Measurements from ENCODE around the gene CLCN4.

The CLCN4 gene

GRCh38 chrX:10156199-10157031, at the start of gene CLCN4:
Gene CLCN4 (plus strand): TSS chrX:10156975. CDS start chrX:10185033, 28,058 bp downstream.
- DNase-seq, result peak in 2 of 3 experiments; percentile 67 to 73

DNA sequence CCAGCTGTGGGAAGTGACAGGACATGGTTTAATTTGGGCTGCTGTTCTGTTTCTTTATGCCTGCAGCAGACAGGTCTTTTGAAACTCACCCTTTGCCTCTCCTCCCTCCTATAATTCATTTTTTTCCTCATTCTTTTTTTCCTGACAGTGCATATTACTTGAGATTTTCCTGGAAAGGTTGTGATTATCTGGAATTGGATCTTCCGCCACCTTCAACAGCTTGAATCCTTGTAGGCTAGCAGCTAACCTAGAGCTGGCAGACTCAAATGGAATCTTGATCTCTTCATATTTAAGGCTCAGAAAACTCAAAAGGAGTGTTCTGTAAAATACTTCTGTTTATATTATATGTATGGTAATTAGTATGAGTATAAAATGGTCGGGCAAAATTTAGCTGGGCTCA, 49.3 kb upstream of the CLCN4 start:
- peak in 1 of 3 experiments; percentile 56 for DNase-seq

GRCh38 chrX:10108288-10108687, 48.5 kb upstream of the CLCN4 start:
- DNase-seq, result peak in 1 of 3 experiments; percentile 75

DNA sequence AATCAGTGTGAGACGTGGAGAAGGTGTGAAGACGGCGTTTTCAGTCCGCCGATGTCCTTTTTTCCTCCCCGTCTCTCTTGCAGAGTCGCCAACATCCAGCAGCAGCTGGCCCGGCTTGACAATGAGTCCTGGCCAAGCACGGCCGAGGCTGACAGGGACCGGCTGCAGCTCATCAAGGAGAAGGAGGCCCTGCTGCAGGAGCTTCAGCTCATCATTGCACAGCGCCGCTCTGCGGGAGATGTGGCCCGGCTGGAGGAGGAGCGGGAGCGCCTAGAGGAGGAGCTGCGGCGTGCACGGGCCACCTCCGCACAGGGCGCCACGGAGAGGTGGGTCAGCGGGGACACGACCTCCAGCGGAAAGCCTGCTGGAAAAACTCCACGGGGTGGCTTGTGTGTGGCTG, 47.1 kb upstream of the CLCN4 start:
- DNase-seq, result no peak

DNA sequence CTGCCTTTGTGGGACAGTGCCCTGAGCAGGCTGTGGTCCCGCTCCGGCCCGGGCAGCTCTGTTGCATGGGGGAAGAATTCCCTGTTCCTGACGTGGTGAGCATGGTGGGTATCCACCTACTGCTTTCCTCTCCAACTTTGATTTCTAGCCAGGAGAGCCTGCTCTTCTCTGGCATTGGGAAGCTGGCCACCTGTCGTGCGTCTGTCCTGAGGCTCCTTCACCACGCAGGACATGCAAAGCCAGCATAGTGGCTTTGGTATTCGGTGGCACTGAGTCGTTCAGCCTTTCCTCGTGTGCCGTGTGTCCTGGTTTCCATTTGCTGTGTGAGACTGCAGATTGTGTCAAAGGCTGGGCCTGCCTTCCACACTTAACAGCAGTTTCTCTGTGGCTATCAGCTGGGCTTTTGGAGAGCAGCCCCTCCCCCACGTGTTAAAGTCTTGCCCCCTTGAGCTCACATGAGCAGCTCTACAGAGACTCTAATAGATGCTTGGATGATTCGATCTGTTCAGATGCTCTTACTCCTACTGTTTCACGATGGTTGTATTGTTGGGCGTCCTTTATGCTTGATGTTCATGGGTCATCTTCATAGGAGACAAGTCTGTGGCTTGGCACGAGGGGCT, 46.3 kb upstream of the CLCN4 start:
- DNase-seq, result no peak

DNA sequence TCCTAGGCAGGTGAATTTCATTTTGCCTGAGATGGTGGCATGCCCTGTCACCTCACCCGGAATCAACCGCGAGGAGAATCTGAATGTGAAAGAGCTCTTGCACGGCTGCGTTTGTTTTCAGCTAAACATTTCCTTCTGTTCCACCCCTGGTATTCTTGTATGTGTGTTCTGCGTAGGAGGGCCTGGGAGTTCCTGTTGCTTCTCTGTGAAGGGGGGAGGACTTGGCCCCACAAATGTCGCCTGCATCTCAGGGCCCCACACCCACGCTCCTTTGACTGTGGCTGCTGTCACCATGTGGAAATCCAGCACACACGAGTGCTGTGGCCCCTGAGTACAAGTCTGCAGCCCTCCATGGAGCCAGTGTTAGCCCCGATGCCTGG, 45.8 kb upstream of the CLCN4 start:
- no peak for DNase-seq

- DNase-seq, result no peak
Measured at GRCh38 chrX:10111364-10112148, 45.2 kb upstream of the CLCN4 start.

DNA sequence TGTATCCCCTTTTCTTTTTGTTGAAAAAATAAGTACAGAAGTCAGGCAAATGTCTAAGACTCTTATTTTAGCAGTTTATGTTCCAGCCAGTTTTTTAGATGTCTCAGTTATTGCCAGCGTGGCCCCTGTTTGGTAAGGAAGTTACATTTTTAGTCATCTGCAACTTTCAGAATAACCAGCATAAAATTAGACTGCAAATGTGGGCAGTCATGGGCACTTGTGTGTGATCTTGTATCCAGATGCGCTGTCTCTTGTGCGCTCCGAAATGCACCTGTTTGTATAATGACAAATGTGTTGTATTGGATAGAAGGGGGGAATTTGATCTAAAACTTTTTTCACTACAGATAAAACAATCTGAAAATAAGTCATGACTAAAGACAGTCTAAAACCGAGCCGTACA, 44.3 kb upstream of the CLCN4 start:
- DNase-seq, result no peak

GRCh38 chrX:10115082-10115481, 41.7 kb upstream of the CLCN4 start:
- DNase-seq, result no peak

DNA sequence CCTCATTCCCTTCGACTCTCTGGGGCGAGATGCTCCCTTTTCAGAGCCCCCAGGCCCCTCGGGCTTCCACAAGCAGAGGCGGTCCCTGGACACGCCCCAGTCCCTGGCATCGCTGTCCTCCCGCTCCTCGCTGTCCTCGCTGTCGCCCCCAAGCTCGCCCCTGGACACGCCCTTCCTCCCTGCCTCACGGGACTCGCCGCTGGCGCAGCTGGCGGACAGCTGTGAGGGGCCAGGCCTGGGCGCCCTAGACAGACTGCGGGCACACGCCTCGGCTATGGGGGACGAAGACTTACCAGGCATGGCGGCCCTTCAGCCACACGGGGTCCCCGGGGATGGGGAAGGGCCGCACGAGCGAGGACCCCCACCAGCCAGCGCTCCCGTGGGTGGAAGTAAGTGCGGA, 39.5 kb upstream of the CLCN4 start:
- DNase-seq, result no peak

GRCh38 chrX:10117864-10118377, 38.9 kb upstream of the CLCN4 start:
- DNase-seq, result no peak

- no peak for DNase-seq
Measured at GRCh38 chrX:10118530-10118929, 38.2 kb upstream of the CLCN4 start.

DNA sequence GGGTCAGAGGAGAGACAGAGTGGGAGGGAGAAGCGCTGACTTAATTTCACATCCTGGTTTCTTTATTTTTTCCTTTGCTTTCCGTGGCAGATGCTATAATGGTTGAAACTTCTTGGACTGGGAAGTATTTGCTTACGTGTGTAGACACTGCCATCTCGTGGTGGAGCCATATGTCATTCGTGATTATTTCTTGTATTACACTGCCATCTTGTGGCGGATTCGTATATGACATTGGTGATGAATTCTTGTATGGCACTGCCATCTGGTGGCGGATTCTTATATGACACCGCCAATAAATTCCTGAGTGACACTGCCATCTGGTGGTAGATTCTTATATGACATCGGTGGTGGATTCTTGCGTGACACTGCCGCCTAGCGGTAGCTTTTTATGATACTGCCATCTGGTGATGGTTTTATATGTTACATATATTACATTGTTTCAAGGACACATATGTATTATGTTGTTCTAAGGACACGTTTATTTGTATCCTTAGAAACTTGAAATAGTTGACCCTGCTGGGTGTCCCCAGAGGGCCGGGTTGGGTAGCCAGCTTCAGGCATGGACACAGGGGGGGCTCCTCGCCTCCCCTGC, 37.3 kb upstream of the CLCN4 start:
- peak; percentile 69 to 95 (median 84) for DNase-seq

DNA sequence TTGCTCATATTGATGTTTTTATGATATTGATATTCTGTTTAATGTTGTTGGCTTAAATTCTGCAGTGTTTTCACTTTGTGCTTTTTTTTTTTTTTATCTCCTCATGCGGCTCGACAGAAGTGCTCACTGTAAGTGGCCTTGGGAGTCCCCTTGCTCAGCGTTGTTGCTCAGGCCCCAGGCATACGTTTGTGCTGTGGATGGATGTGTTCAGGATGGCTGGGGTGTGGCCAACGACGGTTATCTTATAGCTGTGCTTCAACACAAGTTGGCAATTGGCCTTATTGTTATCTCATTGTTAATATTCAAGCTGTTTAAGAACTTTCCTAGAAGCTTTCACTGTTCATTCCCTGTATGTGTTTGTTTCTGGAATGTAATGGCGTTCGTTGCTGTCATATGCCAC, 36.4 kb upstream of the CLCN4 start:
- DNase-seq, result no peak

DNA sequence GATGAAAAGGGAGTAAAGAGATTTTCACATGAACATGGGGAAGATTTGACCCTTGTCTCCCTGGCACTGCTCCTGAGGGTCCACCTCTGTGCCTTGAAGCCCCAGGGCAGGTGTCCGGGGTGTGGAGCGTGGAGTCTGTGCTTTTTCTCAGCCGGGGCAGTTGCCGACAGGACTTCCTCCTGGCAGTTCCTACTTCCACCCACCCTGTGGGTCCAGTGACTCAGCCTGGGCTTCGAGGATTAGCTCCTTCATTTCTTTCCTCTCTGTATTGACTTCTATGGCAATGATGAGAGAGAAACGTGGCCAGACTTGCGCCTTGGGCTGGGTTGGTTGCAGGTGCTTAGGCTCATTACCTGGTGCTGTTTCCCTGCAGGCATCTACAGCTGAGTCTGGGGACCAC, 35.9 kb upstream of the CLCN4 start:
- no peak for DNase-seq

GRCh38 chrX:10121787-10122186, 35.0 kb upstream of the CLCN4 start:
- DNase-seq, result no peak

DNA sequence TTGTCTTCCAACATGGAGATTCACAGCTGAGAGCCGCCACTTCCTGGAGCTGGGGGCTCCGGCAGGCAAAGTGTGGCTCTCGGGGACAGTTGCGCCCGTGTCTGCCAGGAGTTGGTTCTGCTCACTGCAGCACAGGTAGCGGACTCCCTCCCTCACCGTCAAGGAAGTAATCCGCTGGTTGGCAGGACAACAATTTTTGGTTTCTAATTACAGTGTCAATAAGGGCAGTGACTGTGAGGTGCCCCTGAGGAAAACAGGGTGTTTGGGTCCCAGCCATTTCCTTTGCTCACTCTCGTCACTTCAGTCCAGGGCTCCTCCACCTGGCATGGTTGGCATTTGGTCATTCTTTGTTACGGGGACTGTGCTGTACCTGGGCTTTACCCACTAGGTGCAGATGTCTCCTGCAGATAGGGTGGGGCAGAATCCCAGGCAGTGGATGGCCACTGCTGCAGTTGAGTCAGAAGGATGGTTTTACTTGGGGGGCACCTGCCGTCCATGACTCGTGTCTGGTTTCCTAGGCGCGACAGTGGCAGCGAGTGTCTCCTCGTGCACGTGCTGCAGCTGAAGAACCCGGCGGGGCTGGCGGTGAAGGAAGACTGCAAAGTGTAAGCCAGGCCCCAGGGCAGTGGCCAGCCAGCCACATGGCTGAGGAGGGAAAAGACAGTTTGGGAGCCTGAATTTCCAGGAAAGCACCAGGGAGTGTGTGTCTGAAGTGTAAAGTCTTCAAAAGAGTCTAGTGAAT, 32.1 kb upstream of the CLCN4 start:
- DNase-seq, result peak in 1 of 3 experiments; percentile 10

- DNase-seq, result no peak
Measured at GRCh38 chrX:10125248-10125615, 31.5 kb upstream of the CLCN4 start.

DNA sequence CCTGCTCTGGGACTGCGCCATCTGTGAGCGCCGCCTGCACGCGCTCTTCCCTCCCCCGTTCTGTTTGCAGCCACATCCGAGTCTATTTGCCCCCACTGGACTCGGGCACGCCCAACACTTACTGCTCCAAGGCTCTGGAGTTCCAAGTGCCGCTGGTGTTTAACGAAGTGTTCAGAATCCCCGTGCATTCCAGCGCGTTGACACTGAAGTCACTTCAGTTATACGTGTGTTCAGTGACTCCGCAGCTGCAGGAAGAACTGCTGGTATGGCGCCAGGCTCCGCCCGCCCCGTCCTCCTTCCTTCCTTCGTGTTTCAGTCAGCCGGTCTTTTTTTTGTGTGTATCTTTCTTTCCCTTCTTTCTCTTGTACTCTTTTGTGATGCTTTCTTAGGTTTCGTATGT, 30.7 kb upstream of the CLCN4 start:
- DNase-seq, result no peak

GRCh38 chrX:10126834-10127233, 29.9 kb upstream of the CLCN4 start:
- DNase-seq, result no peak

GRCh38 chrX:10128386-10128785, 28.4 kb upstream of the CLCN4 start:
- DNase-seq, result no peak

DNA sequence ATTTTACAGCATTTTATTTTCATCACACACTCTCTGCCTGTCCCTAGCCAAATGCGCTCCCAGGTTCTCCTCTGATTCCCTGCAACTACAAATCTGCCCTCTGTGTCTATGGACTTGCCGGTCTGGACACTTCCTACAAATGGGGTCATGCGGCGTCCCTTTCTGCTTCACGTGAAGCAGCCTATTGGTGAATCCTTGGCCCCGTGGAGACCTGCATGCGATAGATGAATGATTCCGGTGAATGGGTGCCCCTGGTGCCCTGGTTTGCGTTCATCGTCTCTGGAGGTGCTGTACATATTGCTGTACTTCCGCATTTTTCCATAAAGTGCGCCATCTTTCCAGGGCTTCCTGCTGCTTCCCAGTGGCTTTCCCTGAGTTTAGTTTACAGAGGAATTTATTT, 27.5 kb upstream of the CLCN4 start:
- DNase-seq, result no peak
